OCI-LY7 (cell line): ENCODE results near the gene MSANTD3.

ENCODE experiments used
- CTCF ChIP-seq: fragments of 200-600 bp; sonication (generic); conservative IDR thresholded peaks from 2 replicates; pipeline ENCODE4 v1.5.1; 2014; ENCODE audit warnings: mild to moderate bottlenecking, antibody characterized with exemption, low read length, moderate library complexity, mixed read lengths
- EZH2phosphoT487 ChIP-seq: fragments of 200-600 bp; sonication (generic); IDR thresholded peaks from 2 replicates; pipeline ENCODE4 v1.6.1; 2018; ENCODE audit warnings: low read depth, borderline replicate concordance, mild to moderate bottlenecking, mixed run types, antibody characterized with exemption, low read length, moderate library complexity, mixed read lengths

GRCh38 chr9:100466171-100466828 lies 39.4 kb downstream of the MSANTD3 start:
- TF ChIP-seq CTCF, result no peak
- TF ChIP-seq EZH2phosphoT487, result no peak
